NCI-H187 (cell line): ENCODE data around the gene ZNF184.
"Not testable (repeated sequence)": the region's sequence is repeated elsewhere in the genome, so short reads cannot be mapped to it uniquely, and the experiment has no call there.

Experiments
- DNase-seq, 2 experiments: peaks; one replicate each; lab custom pipeline; 2025; lab: John Stamatoyannopoulos, UW

The ZNF184 gene

GRCh38 chr6:27424851-27425250 is 48.1 kb downstream of the ZNF184 start:
- not testable (repeated sequence) for DNase-seq

- DNase-seq = no peak
These were observed 50.1 kb downstream of the ZNF184 start for GRCh38 chr6:27422651-27423332.

- no peak for DNase-seq
These were observed 53.5 kb downstream of the ZNF184 start for GRCh38 chr6:27419363-27419762.

GRCh38 chr6:27415898-27416297 is 57.0 kb downstream of the ZNF184 start:
- no peak for DNase-seq

GRCh38 chr6:27414996-27415395 is 57.9 kb downstream of the ZNF184 start:
- DNase-seq = no peak

- no peak for DNase-seq
These were observed 58.6 kb downstream of the ZNF184 start for GRCh38 chr6:27414300-27414699.

- no peak for DNase-seq
These were observed 65.6 kb downstream of the ZNF184 start for GRCh38 chr6:27407153-27407814.

- no peak for DNase-seq
These were observed 66.8 kb downstream of the ZNF184 start for GRCh38 chr6:27406085-27406484.

- DNase-seq = no peak
These were observed 71.8 kb downstream of the ZNF184 start for GRCh38 chr6:27400877-27401642.
